HepG2 (cell line): ENCODE measurements around the gene AARSD1. TPM values are rescaled to one million over a fixed set of nuclear protein-coding genes. Genes with fewer than 3 reads are reported as not detected.
A peak's percentile ranks its signal among the peaks of the same experiment; 100 is the strongest.

Experiments
- CBFB ChIP-seq: sonication (generic); formaldehyde crosslinking; IDR thresholded peaks from 2 replicates; pipeline ENCODE4 v1.4.0; 2020; ENCODE audit warnings: missing genetic modification reagents
- CTCF ChIP-seq: sonication (generic); formaldehyde crosslinking; IDR thresholded peaks from 2 replicates; pipeline ENCODE4 v1.5.0; 2020; ENCODE audit warnings: mild to moderate bottlenecking, missing genetic modification reagents, moderate library complexity
- FOXO4 ChIP-seq: sonication (generic); formaldehyde crosslinking; conservative IDR thresholded peaks from 2 replicates; pipeline ENCODE4 v1.8.1; 2023; ENCODE audit warnings: missing genetic modification reagents
- JARID2 ChIP-seq: sonication (generic); formaldehyde crosslinking; IDR thresholded peaks from 2 replicates; pipeline ENCODE4 v1.8.1; 2023; ENCODE audit warnings: missing genetic modification reagents, inconsistent platforms; ENCODE audit not compliant: insufficient replicate concordance
- LRRFIP1 ChIP-seq: sonication (generic); formaldehyde crosslinking; conservative IDR thresholded peaks from 2 replicates; pipeline ENCODE4 v1.4.0; 2020; ENCODE audit warnings: missing genetic modification reagents
- NFE2L1 ChIP-seq: sonication (generic); formaldehyde crosslinking; IDR thresholded peaks from 2 replicates; pipeline ENCODE4 v1.4.0; 2020; ENCODE audit warnings: missing genetic modification reagents, mild to moderate bottlenecking, borderline replicate concordance
- NFIC ChIP-seq: IDR thresholded peaks from 2 replicates; pipeline ENCODE4 v1.6.1; 2012; ENCODE audit warnings: mild to moderate bottlenecking, low read length, inconsistent platforms
- SKI ChIP-seq: fragments of 450-650 bp; IDR thresholded peaks from one replicate; pipeline ENCODE4 v1.6.1; 2018; ENCODE audit warnings: mild to moderate bottlenecking; ENCODE audit not compliant: partially characterized antibody
- ZFX ChIP-seq: sonication (generic); formaldehyde crosslinking; IDR thresholded peaks from 2 replicates; pipeline ENCODE4 v1.4.0; 2020; ENCODE audit warnings: mild to moderate bottlenecking, low read depth, missing genetic modification reagents, moderate library complexity
- ZNF235 ChIP-seq: sonication (generic); formaldehyde crosslinking; IDR thresholded peaks from 2 replicates; pipeline ENCODE4 v1.8.1; 2023; ENCODE audit warnings: mild to moderate bottlenecking, missing genetic modification reagents, borderline replicate concordance
- ZNF280B ChIP-seq: sonication (generic); formaldehyde crosslinking; IDR thresholded peaks from 2 replicates; pipeline ENCODE4 v1.5.0; 2020; ENCODE audit warnings: missing genetic modification reagents, mild to moderate bottlenecking, borderline replicate concordance
- ZNF574 ChIP-seq: sonication (generic); formaldehyde crosslinking; IDR thresholded peaks from 2 replicates; pipeline ENCODE4 v1.4.0; 2020; ENCODE audit warnings: missing genetic modification reagents
- ZNF678 ChIP-seq: sonication (generic); formaldehyde crosslinking; IDR thresholded peaks from 2 replicates; pipeline ENCODE4 v1.4.0; 2020; ENCODE audit warnings: mild to moderate bottlenecking, missing genetic modification reagents
- ZUFSP ChIP-seq: sonication (generic); formaldehyde crosslinking; IDR thresholded peaks from 2 replicates; pipeline ENCODE4 v1.9.0; 2021; ENCODE audit warnings: missing genetic modification reagents, mild to moderate bottlenecking, borderline replicate concordance
- ZZZ3 ChIP-seq: sonication (generic); formaldehyde crosslinking; IDR thresholded peaks from 2 replicates; pipeline ENCODE4 v1.4.0; 2020; ENCODE audit warnings: missing genetic modification reagents, mild to moderate bottlenecking, borderline replicate concordance
- polyA plus RNA-seq, 8 experiments: library from polyadenylated mRNA; depleted of rRNA in 3 of 8; stranded (reverse) in 7 of 8; unstranded in 1 of 8; fragments of >200 nt; fragmentation: Illumina TruSeq in 4 of 8; extraction: Trizol in 4 of 8; gene quantifications; 2 replicates each; pipeline versions ENCODE4 v1.2.1 to v1.2.3, GENCODE V29; 2011 to 2016; ENCODE audit warnings: low read depth in 4 of 8, missing spikeins in 1 of 8, mixed read lengths in 1 of 8; ENCODE audit not compliant: insufficient read depth in 1 of 8
- total RNA-seq, 5 experiments: library from RNA; depleted of rRNA; stranded (reverse); fragments of >200 nt; fragmentation: Illumina TruSeq; extraction: Trizol; gene quantifications; 2 replicates each; pipeline ENCODE4 v1.2.3, GENCODE V29; 2016; ENCODE audit warnings: low read depth in 1 of 5

AARSD1 gene
- total and polyA plus RNA-seq, 2 of the 13 experiments (the other 11 are each of a cell fraction or from before 2014, with no cell fraction given): 24.7 to 29.3 TPM

GRCh38 chr17:42964161-42964932 lies at the start of gene AARSD1 (continued):
- peak; percentile 60; the same call in 1 of the 2 replicates for TF ChIP-seq ZZZ3 (CRISPR knock-in tag)
- no peak for TF ChIP-seq ZNF678 (CRISPR knock-in tag)
- TF ChIP-seq ZNF235: no peak
- no peak for TF ChIP-seq ZUFSP
- no peak for TF ChIP-seq LRRFIP1
- TF ChIP-seq CBFB: 0 out of 2 replicates have a peak, but pooled peaks have one; percentile 36
- TF ChIP-seq CTCF (CRISPR knock-in tag): 0 out of 2 replicates have a peak, but pooled peaks have one; percentile 14
- 0 out of 2 replicates have a peak, but pooled peaks have one; percentile 61 for TF ChIP-seq ZNF280B (CRISPR knock-in tag)
- TF ChIP-seq NFE2L1 (CRISPR knock-in tag): peak; percentile 62; the same call in 1 of the 2 replicates
- no peak for TF ChIP-seq FOXO4 (CRISPR knock-in tag)
- TF ChIP-seq ZNF574 (CRISPR knock-in tag): peak; percentile 76; the same call in 1 of the 2 replicates
- no peak for TF ChIP-seq NFIC
- no peak for TF ChIP-seq JARID2 (CRISPR knock-in tag)
- TF ChIP-seq ZFX (CRISPR knock-in tag): peak; percentile 56
- TF ChIP-seq SKI: no peak
